ENCODE results near the gene PIP5K1B. TPM values are rescaled to one million over a fixed set of nuclear protein-coding genes. Genes with fewer than 3 reads are reported as not detected.

The PIP5K1B gene
- total RNA-seq, 1 experiment from 2014 or later, result 10.3 TPM

GRCh38 chr9:68905129-68905528, 200.1 kb downstream of the PIP5K1B start:
- H3K4me3 Mint-ChIP-seq (ENCODE audit: unreplicated experiment), result no peak overlapping the region
- Histone ChIP-seq H3K27me3 (replicated peaks; ENCODE audit: control insufficient read depth, insufficient read depth, low read length) (no peaks in the 10 kb centered on the region), H3K4me1 (no peaks in the 10 kb centered on the region), H3K9me3 (no peaks in the 10 kb centered on the region), H3K36me3 (ENCODE audit: control insufficient read depth, insufficient read depth, low read length) (no peaks in the 10 kb centered on the region), H3K4me3 (ENCODE audit: low read depth, low read length) (no peak overlapping the region)
- DNase-seq, result no peak
- H3K27me3 Mint-ChIP-seq (ENCODE audit: insufficient read depth, unreplicated experiment), result no peaks in the 10 kb centered on the region
- H3K36me3 Mint-ChIP-seq (ENCODE audit: insufficient read depth, unreplicated experiment), result no peaks in the 10 kb centered on the region
- no TSS peak for BruUV-seq (replicated peaks)
- POLR2A ChIA-PET, result no interaction called here
- CTCF ChIA-PET, result no interaction called here
- no peak for TF ChIP-seq CTCF (IDR thresholded peaks at IDR 0.05; ENCODE audit: insufficient read depth in 1 of 2, low read depth in 1 of 2, low read length in 1 of 2, severe bottlenecking in 1 of 2, unreplicated experiment in 1 of 2)
- intact Hi-C loops (cut with micrococcal nuclease; ENCODE audit: unreplicated experiment), result no loop called here
- H3K4me1 Mint-ChIP-seq (ENCODE audit: low read depth, unreplicated experiment), result no peaks in the 10 kb centered on the region
- H3K9me3 Mint-ChIP-seq (ENCODE audit: unreplicated experiment), result no peaks in the 10 kb centered on the region
- H3K27ac Mint-ChIP-seq (ENCODE audit: unreplicated experiment), result no peak overlapping the region

GRCh38 chr9:68907910-68908309, 202.9 kb downstream of the PIP5K1B start:
- intact Hi-C loops (cut with micrococcal nuclease; ENCODE audit: unreplicated experiment), result no loop called here
- CTCF ChIA-PET, result no interaction called here
- H3K27me3 Mint-ChIP-seq (ENCODE audit: insufficient read depth, unreplicated experiment), result no peaks in the 10 kb centered on the region

GRCh38 chr9:68912561-68912960, 207.5 kb downstream of the PIP5K1B start:
- no peak overlapping the region for H3K27ac Mint-ChIP-seq (ENCODE audit: unreplicated experiment)
- no peaks in the 10 kb centered on the region for H3K36me3 ChIP-seq (ENCODE audit: control insufficient read depth, insufficient read depth, low read length)
- no peak for DNase-seq
- no peaks in the 10 kb centered on the region for H3K4me1 Mint-ChIP-seq (ENCODE audit: low read depth, unreplicated experiment)
- ChIA-PET POLR2A (no interaction called here), CTCF (no interaction called here)
- H3K27me3 ChIP-seq (replicated peaks; ENCODE audit: control insufficient read depth, insufficient read depth, low read length), result no peaks in the 10 kb centered on the region
- H3K4me1 ChIP-seq, result no peaks in the 10 kb centered on the region
- H3K4me3 Mint-ChIP-seq (ENCODE audit: unreplicated experiment), result no peak overlapping the region
- BruUV-seq (replicated peaks), result no TSS peak
- H3K9me3 Mint-ChIP-seq (ENCODE audit: unreplicated experiment), result no peaks in the 10 kb centered on the region
- H3K4me3 ChIP-seq (ENCODE audit: low read depth, low read length), result no peak overlapping the region
- no peaks in the 10 kb centered on the region for H3K9me3 ChIP-seq
- H3K36me3 Mint-ChIP-seq (ENCODE audit: insufficient read depth, unreplicated experiment), result no peaks in the 10 kb centered on the region
- no peak for TF ChIP-seq CTCF (IDR thresholded peaks at IDR 0.05; ENCODE audit: insufficient read depth in 1 of 2, low read depth in 1 of 2, low read length in 1 of 2, severe bottlenecking in 1 of 2, unreplicated experiment in 1 of 2)
- no peaks in the 10 kb centered on the region for H3K27me3 Mint-ChIP-seq (ENCODE audit: insufficient read depth, unreplicated experiment)
- intact Hi-C loops (cut with micrococcal nuclease; ENCODE audit: unreplicated experiment), result no loop called here

More at GRCh38 chr9:68907910-68908309, 202.9 kb downstream of the PIP5K1B start:
- no peaks in the 10 kb centered on the region for H3K4me1 Mint-ChIP-seq (ENCODE audit: low read depth, unreplicated experiment)
- no peak overlapping the region for H3K27ac Mint-ChIP-seq (ENCODE audit: unreplicated experiment)
- POLR2A ChIA-PET, result no interaction called here
- Histone ChIP-seq H3K9me3 (no peaks in the 10 kb centered on the region), H3K4me3 (ENCODE audit: low read depth, low read length) (no peak overlapping the region), H3K27me3 (replicated peaks; ENCODE audit: control insufficient read depth, insufficient read depth, low read length) (no peaks in the 10 kb centered on the region), H3K4me1 (no peaks in the 10 kb centered on the region), H3K36me3 (ENCODE audit: control insufficient read depth, insufficient read depth, low read length) (no peaks in the 10 kb centered on the region)
- DNase-seq, result no peak
- TF ChIP-seq CTCF (IDR thresholded peaks at IDR 0.05; ENCODE audit: insufficient read depth in 1 of 2, low read depth in 1 of 2, low read length in 1 of 2, severe bottlenecking in 1 of 2, unreplicated experiment in 1 of 2), result no peak
- no peaks in the 10 kb centered on the region for H3K9me3 Mint-ChIP-seq (ENCODE audit: unreplicated experiment)
- no TSS peak for BruUV-seq (replicated peaks)
- H3K36me3 Mint-ChIP-seq (ENCODE audit: insufficient read depth, unreplicated experiment), result no peaks in the 10 kb centered on the region
- no peak overlapping the region for H3K4me3 Mint-ChIP-seq (ENCODE audit: unreplicated experiment)

All from Caco-2 (cell line).